ENCODE measurements around the gene ZC2HC1C.

Gene ZC2HC1C

GRCh38 chr14:75042035-75042434, 27.4 kb upstream of the ZC2HC1C start:
- Histone ChIP-seq H3K27ac (ENCODE audit: low read depth, low read length) (peak overlapping the region; percentile 5; the same call in 1 of the 2 replicates), H3K4me3 (ENCODE audit: low read depth, low read length) (no peak overlapping the region)

GRCh38 chr14:75044322-75044721, 25.1 kb upstream of the ZC2HC1C start:
- Histone ChIP-seq H3K27me3 (ENCODE audit: insufficient read depth, low read length) (no peaks in the 10 kb centered on the region), H3K36me3 (ENCODE audit: insufficient read depth, low read length) (peaks cover 30% of the 10 kb centered on the region), H2AFZ (ENCODE audit: low read length, unreplicated experiment) (no peak overlapping the region), H3K4me3 (ENCODE audit: low read depth, low read length) (peak overlapping the region; percentile 13; the same call in 1 of the 2 replicates), H3K4me1 (ENCODE audit: control insufficient read depth, insufficient read depth, low read length, unreplicated experiment) (peaks cover 54% of the 10 kb centered on the region), H3K27ac (ENCODE audit: low read depth, low read length) (peak overlapping the region; percentile 11; the same call in 1 of the 2 replicates), H3K79me2 (ENCODE audit: control insufficient read depth, insufficient read depth, low read length, unreplicated experiment) (peaks cover 58% of the 10 kb centered on the region)

More at GRCh38 chr14:75042035-75042434, 27.4 kb upstream of the ZC2HC1C start:
- Histone ChIP-seq H3K27me3 (ENCODE audit: insufficient read depth, low read length) (no peaks in the 10 kb centered on the region), H3K79me2 (ENCODE audit: control insufficient read depth, insufficient read depth, low read length, unreplicated experiment) (peaks cover 36% of the 10 kb centered on the region), H3K4me1 (ENCODE audit: control insufficient read depth, insufficient read depth, low read length, unreplicated experiment) (peaks cover 44% of the 10 kb centered on the region), H2AFZ (ENCODE audit: low read length, unreplicated experiment) (no peak overlapping the region), H3K36me3 (ENCODE audit: insufficient read depth, low read length) (peaks cover 18% of the 10 kb centered on the region)

DNA sequence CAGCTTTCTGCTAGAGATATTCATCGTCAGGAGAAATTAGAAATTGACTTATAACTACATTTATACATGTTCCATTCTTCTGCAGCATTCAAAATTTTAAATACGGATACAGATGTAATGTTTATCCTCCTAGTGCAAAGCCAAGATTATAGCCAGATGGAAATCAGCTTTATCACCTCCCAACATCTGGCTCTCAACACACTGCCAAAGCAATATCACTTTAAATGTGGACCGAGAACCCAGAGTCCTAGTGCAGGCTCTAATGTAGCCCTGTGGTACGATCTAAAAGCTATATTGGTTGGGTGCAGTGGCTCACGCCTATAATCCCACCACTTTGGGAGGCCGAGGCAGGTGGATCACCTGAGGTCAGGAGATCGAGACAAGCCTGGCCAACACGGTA, 24.7 kb upstream of the ZC2HC1C start:
- H3K4me1 ChIP-seq (ENCODE audit: control insufficient read depth, insufficient read depth, low read length, unreplicated experiment), result peaks cover 59% of the 10 kb centered on the region
- H2AFZ ChIP-seq (ENCODE audit: low read length, unreplicated experiment), result no peak overlapping the region
- H3K79me2 ChIP-seq (ENCODE audit: control insufficient read depth, insufficient read depth, low read length, unreplicated experiment), result peaks cover 62% of the 10 kb centered on the region
- H3K27ac ChIP-seq (ENCODE audit: low read depth, low read length), result peak overlapping the region; percentile 11; the same call in 1 of the 2 replicates
- H3K36me3 ChIP-seq (ENCODE audit: insufficient read depth, low read length), result peaks cover 30% of the 10 kb centered on the region
- H3K4me3 ChIP-seq (ENCODE audit: low read depth, low read length), result peak overlapping the region; percentile 13; the same call in 1 of the 2 replicates
- no peaks in the 10 kb centered on the region for H3K27me3 ChIP-seq (ENCODE audit: insufficient read depth, low read length)

DNA sequence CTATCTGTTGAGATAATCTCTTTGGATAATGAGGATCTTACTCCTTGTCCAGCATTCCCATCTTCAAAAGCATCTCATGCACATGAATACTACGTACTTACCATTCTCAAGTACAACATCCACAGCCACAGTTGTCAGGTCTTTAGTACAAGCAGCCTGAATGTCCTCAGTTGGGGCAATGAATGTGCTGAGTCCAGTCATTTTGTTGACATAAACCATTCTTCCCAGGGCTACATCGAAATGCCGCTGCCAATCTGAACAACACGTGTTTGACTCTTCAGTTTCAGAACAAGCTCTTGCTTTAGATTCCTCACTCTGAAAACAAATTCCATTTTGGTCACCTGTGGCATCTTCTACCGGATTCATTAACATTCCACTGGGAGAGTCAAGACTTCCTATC, 23.2 kb upstream of the ZC2HC1C start:
- Histone ChIP-seq H3K79me2 (ENCODE audit: control insufficient read depth, insufficient read depth, low read length, unreplicated experiment) (peaks cover 67% of the 10 kb centered on the region), H3K27ac (ENCODE audit: low read depth, low read length) (peak overlapping the region; percentile 0; the same call in 1 of the 2 replicates), H2AFZ (ENCODE audit: low read length, unreplicated experiment) (no peak overlapping the region), H3K4me3 (ENCODE audit: low read depth, low read length) (no peak overlapping the region), H3K27me3 (ENCODE audit: insufficient read depth, low read length) (no peaks in the 10 kb centered on the region), H3K4me1 (ENCODE audit: control insufficient read depth, insufficient read depth, low read length, unreplicated experiment) (peaks cover 63% of the 10 kb centered on the region), H3K36me3 (ENCODE audit: insufficient read depth, low read length) (peaks cover 27% of the 10 kb centered on the region)

DNA sequence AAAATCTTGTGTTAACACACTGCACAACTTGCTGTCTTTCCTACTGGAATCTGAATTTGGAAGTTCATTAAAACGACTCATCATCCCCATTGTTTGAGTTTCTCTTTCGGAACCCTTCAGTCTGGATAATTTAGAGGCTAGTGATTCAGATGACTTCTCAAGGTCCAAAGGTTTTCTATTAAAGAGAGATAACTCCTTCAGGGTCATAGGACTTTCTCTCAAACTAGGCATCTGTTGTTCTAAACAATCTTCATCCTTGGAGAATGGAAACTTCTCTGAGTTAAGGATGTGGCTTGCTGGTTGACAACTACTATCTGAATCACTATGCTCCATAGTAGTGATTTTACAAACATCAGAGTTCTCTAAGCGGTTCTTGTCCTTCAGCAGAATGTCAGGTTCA, 22.5 kb upstream of the ZC2HC1C start:
- Histone ChIP-seq H3K4me3 (ENCODE audit: low read depth, low read length) (no peak overlapping the region), H3K27me3 (ENCODE audit: insufficient read depth, low read length) (no peaks in the 10 kb centered on the region), H3K27ac (ENCODE audit: low read depth, low read length) (peak overlapping the region; percentile 0; the same call in 1 of the 2 replicates), H3K36me3 (ENCODE audit: insufficient read depth, low read length) (peaks cover 25% of the 10 kb centered on the region), H3K4me1 (ENCODE audit: control insufficient read depth, insufficient read depth, low read length, unreplicated experiment) (peaks cover 57% of the 10 kb centered on the region), H3K79me2 (ENCODE audit: control insufficient read depth, insufficient read depth, low read length, unreplicated experiment) (peaks cover 67% of the 10 kb centered on the region), H2AFZ (ENCODE audit: low read length, unreplicated experiment) (no peak overlapping the region)

DNA sequence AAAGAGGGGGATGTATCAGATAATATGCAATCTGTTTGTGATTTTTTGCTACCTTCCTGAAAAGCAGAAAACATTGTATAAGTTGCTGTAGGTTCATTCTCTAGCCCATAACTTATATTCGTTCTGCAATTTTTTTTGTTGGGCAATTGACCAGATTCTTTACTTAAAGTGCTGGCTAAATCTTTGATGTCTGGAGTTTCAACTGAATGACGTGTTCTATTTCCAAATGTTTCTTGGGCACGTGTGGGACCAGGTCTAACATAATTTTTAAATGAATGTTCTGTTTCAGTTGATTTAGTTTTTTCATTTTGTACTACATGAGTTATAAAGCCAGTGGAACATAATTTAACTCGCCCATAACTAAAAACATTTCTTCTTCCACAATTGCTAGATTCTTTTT, 21.9 kb upstream of the ZC2HC1C start:
- Histone ChIP-seq H3K4me3 (ENCODE audit: low read depth, low read length) (no peak overlapping the region), H3K79me2 (ENCODE audit: control insufficient read depth, insufficient read depth, low read length, unreplicated experiment) (peaks cover 67% of the 10 kb centered on the region), H2AFZ (ENCODE audit: low read length, unreplicated experiment) (no peak overlapping the region), H3K27ac (ENCODE audit: low read depth, low read length) (no peak overlapping the region), H3K27me3 (ENCODE audit: insufficient read depth, low read length) (no peaks in the 10 kb centered on the region), H3K4me1 (ENCODE audit: control insufficient read depth, insufficient read depth, low read length, unreplicated experiment) (peaks cover 51% of the 10 kb centered on the region), H3K36me3 (ENCODE audit: insufficient read depth, low read length) (peaks cover 24% of the 10 kb centered on the region)

DNA sequence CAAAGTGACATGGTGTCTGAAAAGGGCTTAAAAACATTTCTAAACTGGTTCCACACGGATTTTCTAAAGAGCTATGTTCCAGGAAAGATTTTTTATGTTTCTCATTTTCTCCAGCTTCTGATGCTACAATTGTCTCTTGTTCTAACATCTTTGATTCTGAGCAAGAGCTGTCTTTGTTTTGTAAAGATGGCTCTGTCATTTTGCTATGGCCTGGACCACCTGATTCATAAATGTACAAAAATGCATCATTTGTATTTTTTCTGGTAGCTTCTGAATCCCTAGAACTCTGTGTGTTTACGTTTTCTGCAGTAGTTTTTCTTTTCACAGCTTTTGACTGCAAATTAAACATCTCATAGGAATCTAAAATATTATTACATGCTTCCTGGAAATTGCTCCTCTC, 21.3 kb upstream of the ZC2HC1C start:
- no peak overlapping the region for H2AFZ ChIP-seq (ENCODE audit: low read length, unreplicated experiment)
- peaks cover 24% of the 10 kb centered on the region for H3K36me3 ChIP-seq (ENCODE audit: insufficient read depth, low read length)
- no peak overlapping the region for H3K4me3 ChIP-seq (ENCODE audit: low read depth, low read length)
- no peak overlapping the region for H3K27ac ChIP-seq (ENCODE audit: low read depth, low read length)
- H3K27me3 ChIP-seq (ENCODE audit: insufficient read depth, low read length), result no peaks in the 10 kb centered on the region
- peaks cover 65% of the 10 kb centered on the region for H3K79me2 ChIP-seq (ENCODE audit: control insufficient read depth, insufficient read depth, low read length, unreplicated experiment)
- H3K4me1 ChIP-seq (ENCODE audit: control insufficient read depth, insufficient read depth, low read length, unreplicated experiment), result peaks cover 50% of the 10 kb centered on the region

GRCh38 chr14:75049136-75049535, 20.3 kb upstream of the ZC2HC1C start:
- H3K4me3 ChIP-seq (ENCODE audit: low read depth, low read length), result peak overlapping the region; percentile 84
- H3K36me3 ChIP-seq (ENCODE audit: insufficient read depth, low read length), result peaks cover 22% of the 10 kb centered on the region
- H3K4me1 ChIP-seq (ENCODE audit: control insufficient read depth, insufficient read depth, low read length, unreplicated experiment), result peaks cover 52% of the 10 kb centered on the region
- H3K27ac ChIP-seq (ENCODE audit: low read depth, low read length), result peak overlapping the region; percentile 82
- no peak overlapping the region for H2AFZ ChIP-seq (ENCODE audit: low read length, unreplicated experiment)
- H3K27me3 ChIP-seq (ENCODE audit: insufficient read depth, low read length), result no peaks in the 10 kb centered on the region
- H3K79me2 ChIP-seq (ENCODE audit: control insufficient read depth, insufficient read depth, low read length, unreplicated experiment), result peaks cover 54% of the 10 kb centered on the region

- Histone ChIP-seq H3K4me3 (ENCODE audit: low read depth, low read length) (peak overlapping the region; percentile 84), H3K4me1 (ENCODE audit: control insufficient read depth, insufficient read depth, low read length, unreplicated experiment) (peaks cover 50% of the 10 kb centered on the region), H2AFZ (ENCODE audit: low read length, unreplicated experiment) (no peak overlapping the region), H3K79me2 (ENCODE audit: control insufficient read depth, insufficient read depth, low read length, unreplicated experiment) (peaks cover 49% of the 10 kb centered on the region), H3K36me3 (ENCODE audit: insufficient read depth, low read length) (peaks cover 22% of the 10 kb centered on the region), H3K27ac (ENCODE audit: low read depth, low read length) (peak overlapping the region; percentile 82), H3K27me3 (ENCODE audit: insufficient read depth, low read length) (no peaks in the 10 kb centered on the region)
Measured at GRCh38 chr14:75049731-75050201, 19.7 kb upstream of the ZC2HC1C start.

GRCh38 chr14:75050852-75051555, 18.4 kb upstream of the ZC2HC1C start, which contains the start of gene MLH3:
TSS of gene MLH3 (minus strand) at chr14:75051467. CDS start at chr14:75049655, 1,812 bp downstream.
- Histone ChIP-seq H3K36me3 (ENCODE audit: insufficient read depth, low read length) (peaks cover 22% of the 10 kb centered on the region), H3K79me2 (ENCODE audit: control insufficient read depth, insufficient read depth, low read length, unreplicated experiment) (peaks cover 42% of the 10 kb centered on the region), H2AFZ (ENCODE audit: low read length, unreplicated experiment) (peak within 1 kb of the TSS; percentile 92), H3K27ac (ENCODE audit: low read depth, low read length) (peak within 1 kb of the TSS; percentile 82), H3K4me3 (ENCODE audit: low read depth, low read length) (peak within 1 kb of the TSS; percentile 84), H3K4me1 (ENCODE audit: control insufficient read depth, insufficient read depth, low read length, unreplicated experiment) (peaks cover 51% of the 10 kb centered on the region), H3K27me3 (ENCODE audit: insufficient read depth, low read length) (no peaks in the 10 kb centered on the region)

- Histone ChIP-seq H3K4me1 (ENCODE audit: control insufficient read depth, insufficient read depth, low read length, unreplicated experiment) (peaks cover 47% of the 10 kb centered on the region), H2AFZ (ENCODE audit: low read length, unreplicated experiment) (peak overlapping the region; percentile 92), H3K27me3 (ENCODE audit: insufficient read depth, low read length) (no peaks in the 10 kb centered on the region), H3K79me2 (ENCODE audit: control insufficient read depth, insufficient read depth, low read length, unreplicated experiment) (peaks cover 39% of the 10 kb centered on the region), H3K27ac (ENCODE audit: low read depth, low read length) (peak overlapping the region; percentile 82; the same call in 1 of the 2 replicates), H3K36me3 (ENCODE audit: insufficient read depth, low read length) (peaks cover 25% of the 10 kb centered on the region), H3K4me3 (ENCODE audit: low read depth, low read length) (peak overlapping the region; percentile 84)
Measured at GRCh38 chr14:75051556-75051899, 17.9 kb upstream of the ZC2HC1C start.
